ENCODE results near the gene PAPPA. TPM values are rescaled to one million over a fixed set of nuclear protein-coding genes. Genes with fewer than 3 reads are reported as not detected.

PAPPA gene
- total RNA-seq, 4 donors from 2014 or later = 0.29 to 17.1 (median 2.4) TPM

GRCh38 chr9:116271991-116272390 is 118.4 kb downstream of the PAPPA start:
- TF ChIP-seq POLR2A (IDR thresholded peaks at IDR 0.05) (no peak), CTCF (IDR thresholded peaks at IDR 0.05) (no peak)
- no peak for DNase-seq
- H3K9me3 ChIP-seq = no peaks in the 10 kb centered on the region
- intact Hi-C loops (cut with DNase I; ENCODE audit: low total_unique reads) = no loop called here
- no peaks in the 10 kb centered on the region for H3K36me3 ChIP-seq
- no peak overlapping the region for H3K27ac ChIP-seq
- H3K27me3 ChIP-seq = no peaks in the 10 kb centered on the region
- no peaks in the 10 kb centered on the region for H3K4me1 ChIP-seq
- H3K4me3 ChIP-seq = no peak overlapping the region

GRCh38 chr9:116274293-116274692 is 120.7 kb downstream of the PAPPA start:
- DNase-seq = no peak
- H3K27me3 ChIP-seq = no peaks in the 10 kb centered on the region
- no peak overlapping the region for H3K4me3 ChIP-seq
- no peaks in the 10 kb centered on the region for H3K4me1 ChIP-seq
- intact Hi-C loops (cut with DNase I; ENCODE audit: low total_unique reads) = no loop called here
- TF ChIP-seq POLR2A (IDR thresholded peaks at IDR 0.05) (no peak), CTCF (IDR thresholded peaks at IDR 0.05) (no peak)
- H3K36me3 ChIP-seq = no peaks in the 10 kb centered on the region
- no peak overlapping the region for H3K27ac ChIP-seq
- no peaks in the 10 kb centered on the region for H3K9me3 ChIP-seq

GRCh38 chr9:116275418-116276195 is 122.0 kb downstream of the PAPPA start:
- intact Hi-C loops (cut with DNase I; ENCODE audit: low total_unique reads) = no loop called here
- no peaks in the 10 kb centered on the region for H3K9me3 ChIP-seq
- no peaks in the 10 kb centered on the region for H3K36me3 ChIP-seq
- H3K27ac ChIP-seq = no peak overlapping the region
- H3K4me3 ChIP-seq = no peak overlapping the region
- no peak for TF ChIP-seq POLR2A (IDR thresholded peaks at IDR 0.05)
- no peak for TF ChIP-seq CTCF (IDR thresholded peaks at IDR 0.05)
- DNase-seq = no peak
- no peaks in the 10 kb centered on the region for H3K27me3 ChIP-seq
- H3K4me1 ChIP-seq = no peaks in the 10 kb centered on the region

DNA sequence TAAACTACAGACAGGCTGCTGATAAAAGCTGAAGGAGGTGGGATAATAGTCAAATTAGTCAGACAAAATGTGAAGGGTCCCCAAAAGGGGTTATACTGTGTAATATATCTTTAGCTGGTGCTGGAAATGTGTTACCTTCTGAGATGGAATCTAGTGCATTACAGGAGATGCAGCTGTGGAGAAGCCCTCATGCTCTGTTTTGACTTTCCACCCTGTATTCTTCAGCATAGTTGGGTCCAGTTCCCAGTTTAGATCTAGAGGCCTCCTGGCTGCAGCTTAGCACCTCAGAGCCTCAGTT is 122.6 kb downstream of the PAPPA start:
- intact Hi-C loops (cut with DNase I; ENCODE audit: low total_unique reads) = no loop called here

More for the DNA sequence above, 122.6 kb downstream of the PAPPA start:
- H3K4me3 ChIP-seq = no peak overlapping the region
- no peaks in the 10 kb centered on the region for H3K36me3 ChIP-seq
- TF ChIP-seq CTCF (IDR thresholded peaks at IDR 0.05) (no peak), POLR2A (IDR thresholded peaks at IDR 0.05) (no peak)
- DNase-seq = no peak
- H3K4me1 ChIP-seq = no peaks in the 10 kb centered on the region
- H3K9me3 ChIP-seq = no peaks in the 10 kb centered on the region
- no peak overlapping the region for H3K27ac ChIP-seq
- no peaks in the 10 kb centered on the region for H3K27me3 ChIP-seq

Measured in uterus (tissue), 4 donors.